Panc1 (cell line): Measurements from ENCODE around the gene NR6A1. TPM values are rescaled to one million over a fixed set of nuclear protein-coding genes. Genes with fewer than 3 reads are reported as not detected.

Experiments
- ATAC-seq: fragments of 200-7000 bp; cut with Tn5 transposase; 2 replicates; pipeline ENCODE4 v1.9.1; 2020; ENCODE audit warnings: mild to moderate bottlenecking, moderate library complexity
- BruUV-seq: library from RNA; stranded (reverse); fragments of 400-500 nt; replicated peaks from 2 replicates; lab custom pipeline; 2021; lab: Mats Ljungman, UMichigan
- CTCF ChIA-PET: fragments of 300-600 bp; sonication (Branson Sonifier 250); formaldehyde crosslinking; loops from one replicate; lab custom pipeline; 2022; ENCODE audit warnings: antibody characterized with exemption; lab: Charles Lee
- POLR2A ChIA-PET: fragments of 300-600 bp; sonication (Branson Sonifier 250); formaldehyde crosslinking; loops from one replicate; lab custom pipeline; 2022; ENCODE audit warnings: antibody characterized with exemption; lab: Charles Lee
- DNase-seq: peaks from one replicate; pipeline ENCODE4 v3.0.0-alpha.2; 2010; ENCODE audit warnings: low read depth, low spot score
- H3K27ac ChIP-seq: 2 replicates; pipeline ENCODE4 v1.5.1; 2011; ENCODE audit warnings: mild to moderate bottlenecking, low read length, inconsistent platforms
- H3K27me3 ChIP-seq: fragments of 200-500 bp; sonication (Bioruptor generic); 2 replicates; pipeline ENCODE4 v1.6.0; 2014; ENCODE audit warnings: low read length, inconsistent platforms; ENCODE audit not compliant: control insufficient read depth, insufficient read depth
- H3K36me3 ChIP-seq: fragments of 200-500 bp; sonication (Bioruptor generic); 2 replicates; pipeline ENCODE4 v1.5.1; 2014; ENCODE audit warnings: inconsistent platforms, mild to moderate bottlenecking, low read length, moderate library complexity; ENCODE audit not compliant: control insufficient read depth, insufficient read depth
- H3K4me1 ChIP-seq: 2 replicates; pipeline ENCODE4 v1.5.1; 2011; ENCODE audit warnings: inconsistent platforms, mild to moderate bottlenecking, low read length, moderate library complexity; ENCODE audit not compliant: control insufficient read depth, insufficient read depth
- H3K4me3 ChIP-seq, 2 experiments: 2 replicates each; pipeline ENCODE4 v1.5.1; 2011 to 2012; ENCODE audit warnings: low read depth in 2 of 2, low read length in 2 of 2, mild to moderate bottlenecking in 2 of 2, inconsistent platforms in 1 of 2, moderate library complexity in 1 of 2
- H3K9me3 ChIP-seq: fragments of 200-500 bp; sonication (Bioruptor generic); 2 replicates; pipeline ENCODE4 v1.5.1; 2014; ENCODE audit warnings: low read depth, mild to moderate bottlenecking, inconsistent platforms, low read length, moderate library complexity; ENCODE audit not compliant: control insufficient read depth, insufficient read depth
- CTCF ChIP-seq: fragments of 450-650 bp; IDR thresholded peaks from 2 replicates; pipeline ENCODE4 v1.5.1; 2017; ENCODE audit warnings: mild to moderate bottlenecking
- POLR2AphosphoS5 ChIP-seq: IDR thresholded peaks from 2 replicates; pipeline ENCODE4 v1.6.1; 2012; ENCODE audit warnings: mild to moderate bottlenecking, low read depth, low read length, moderate library complexity
- SIN3A ChIP-seq: IDR thresholded peaks from 2 replicates; pipeline ENCODE4 v1.6.1; 2012; ENCODE audit warnings: low read depth, mild to moderate bottlenecking, low read length, moderate library complexity, borderline replicate concordance; ENCODE audit not compliant: insufficient read depth
- TCF7L2 ChIP-seq: IDR thresholded peaks from 2 replicates; pipeline ENCODE4 v1.6.1; 2011; ENCODE audit warnings: mild to moderate bottlenecking, low read depth, low read length, inconsistent platforms
- in situ Hi-C: cut with HindIII; loops from 2 replicates; pipeline ENCODE4 v1.10.0; 2016; ENCODE audit warnings: low sequenced_read_pairs, low pct_unique_long_range_greater_than_20kb
- intact Hi-C: fragments of 100-400 bp; cut with micrococcal nuclease; formaldehyde crosslinking; loops from one replicate; pipeline ENCODE4 v1.10.0; 2022; ENCODE audit not compliant: unreplicated experiment
- total RNA-seq: library from RNA; stranded (reverse); gene quantifications from one replicate; pipeline ENCODE4 v1.2.1, GENCODE V29; 2021; ENCODE audit not compliant: unreplicated experiment
- TF ChIP-seq, protein P1 (sequence below), 2 experiments: IDR thresholded peaks; 2 replicates each; pipeline ENCODE4 v1.6.1; 2011 to 2012; ENCODE audit warnings: low read depth in 2 of 2, control low read depth in 1 of 2, low read length in 1 of 2, mild to moderate bottlenecking in 1 of 2, moderate library complexity in 1 of 2; ENCODE audit not compliant: insufficient read depth in 1 of 2

NR6A1 gene
- total RNA-seq, 1 experiment from 2014 or later = 7.6 TPM

- BruUV-seq = no TSS peak
- Histone ChIP-seq H3K4me1 (no peaks in the 10 kb centered on the region), H3K9me3 (no peaks in the 10 kb centered on the region), H3K27ac (no peak overlapping the region), H3K36me3 (no peaks in the 10 kb centered on the region), H3K27me3 (no peaks in the 10 kb centered on the region), H3K4me3 (no peak overlapping the region)
- CTCF ChIA-PET = no interaction called here
- POLR2A ChIA-PET = no interaction called here
- intact Hi-C loops = no loop called here
- DNase-seq (no peak), ATAC-seq (no peak)
- TF ChIP-seq SIN3A = no peak
- TF ChIP-seq POLR2AphosphoS5 = no peak
- TF ChIP-seq, protein P1, sequence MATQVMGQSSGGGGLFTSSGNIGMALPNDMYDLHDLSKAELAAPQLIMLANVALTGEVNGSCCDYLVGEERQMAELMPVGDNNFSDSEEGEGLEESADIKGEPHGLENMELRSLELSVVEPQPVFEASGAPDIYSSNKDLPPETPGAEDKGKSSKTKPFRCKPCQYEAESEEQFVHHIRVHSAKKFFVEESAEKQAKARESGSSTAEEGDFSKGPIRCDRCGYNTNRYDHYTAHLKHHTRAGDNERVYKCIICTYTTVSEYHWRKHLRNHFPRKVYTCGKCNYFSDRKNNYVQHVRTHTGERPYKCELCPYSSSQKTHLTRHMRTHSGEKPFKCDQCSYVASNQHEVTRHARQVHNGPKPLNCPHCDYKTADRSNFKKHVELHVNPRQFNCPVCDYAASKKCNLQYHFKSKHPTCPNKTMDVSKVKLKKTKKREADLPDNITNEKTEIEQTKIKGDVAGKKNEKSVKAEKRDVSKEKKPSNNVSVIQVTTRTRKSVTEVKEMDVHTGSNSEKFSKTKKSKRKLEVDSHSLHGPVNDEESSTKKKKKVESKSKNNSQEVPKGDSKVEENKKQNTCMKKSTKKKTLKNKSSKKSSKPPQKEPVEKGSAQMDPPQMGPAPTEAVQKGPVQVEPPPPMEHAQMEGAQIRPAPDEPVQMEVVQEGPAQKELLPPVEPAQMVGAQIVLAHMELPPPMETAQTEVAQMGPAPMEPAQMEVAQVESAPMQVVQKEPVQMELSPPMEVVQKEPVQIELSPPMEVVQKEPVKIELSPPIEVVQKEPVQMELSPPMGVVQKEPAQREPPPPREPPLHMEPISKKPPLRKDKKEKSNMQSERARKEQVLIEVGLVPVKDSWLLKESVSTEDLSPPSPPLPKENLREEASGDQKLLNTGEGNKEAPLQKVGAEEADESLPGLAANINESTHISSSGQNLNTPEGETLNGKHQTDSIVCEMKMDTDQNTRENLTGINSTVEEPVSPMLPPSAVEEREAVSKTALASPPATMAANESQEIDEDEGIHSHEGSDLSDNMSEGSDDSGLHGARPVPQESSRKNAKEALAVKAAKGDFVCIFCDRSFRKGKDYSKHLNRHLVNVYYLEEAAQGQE (IDR thresholded peaks at IDR 0.05; ENCODE audit: insufficient read depth in 1 of 2, low read depth in 2 of 2, low read length in 1 of 2) = no peak
- no peak for TF ChIP-seq CTCF
- TF ChIP-seq TCF7L2 = no peak
- in situ Hi-C loops = no loop called here
Observed at GRCh38 chr9:124686918-124687317, 84.2 kb downstream of the NR6A1 start.

DNA sequence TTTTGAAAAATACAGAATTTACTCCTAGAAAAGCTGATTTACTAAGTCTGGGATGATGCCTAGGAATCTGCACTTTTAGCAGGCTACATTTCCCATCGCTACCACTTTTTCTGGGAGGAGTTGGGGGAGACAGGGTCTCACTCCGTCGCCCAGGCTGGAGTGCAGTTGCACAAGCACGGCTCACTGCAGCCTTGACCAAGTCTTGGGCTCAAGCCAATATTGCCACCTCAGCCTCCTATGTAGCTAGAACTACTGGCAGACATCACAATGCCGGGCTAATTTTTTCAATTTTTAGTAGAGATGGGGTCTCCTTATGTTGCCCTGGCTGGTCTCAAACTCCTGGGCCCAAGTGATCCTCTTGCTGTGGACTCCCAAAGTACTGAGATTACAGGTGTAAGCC is 85.9 kb downstream of the NR6A1 start:
- CTCF ChIA-PET = no interaction called here
- H3K27ac ChIP-seq = no peak overlapping the region
- no TSS peak for BruUV-seq
- no peak for TF ChIP-seq SIN3A
- no peak for TF ChIP-seq CTCF
- TF ChIP-seq, protein P1 (IDR thresholded peaks at IDR 0.05; ENCODE audit: insufficient read depth in 1 of 2, low read depth in 2 of 2, low read length in 1 of 2) = no peak
- TF ChIP-seq POLR2AphosphoS5 = no peak
- no peak for TF ChIP-seq TCF7L2
- no peaks in the 10 kb centered on the region for H3K4me1 ChIP-seq
- no peaks in the 10 kb centered on the region for H3K9me3 ChIP-seq
- DNase-seq (no peak), ATAC-seq (no peak)
- in situ Hi-C loops = no loop called here
- intact Hi-C loops = no loop called here
- POLR2A ChIA-PET = no interaction called here
- no peaks in the 10 kb centered on the region for H3K36me3 ChIP-seq
- H3K4me3 ChIP-seq = no peak overlapping the region
- no peaks in the 10 kb centered on the region for H3K27me3 ChIP-seq
